ENCODE data around the gene RXRB. TPM values are rescaled to one million over a fixed set of nuclear protein-coding genes. Genes with fewer than 3 reads are reported as not detected.

The RXRB gene
- total and polyA plus RNA-seq, 2 of the 13 experiments (the other 11 are each of a cell fraction or from before 2014, with no cell fraction given) = 26.7 to 55.7 TPM

DNA sequence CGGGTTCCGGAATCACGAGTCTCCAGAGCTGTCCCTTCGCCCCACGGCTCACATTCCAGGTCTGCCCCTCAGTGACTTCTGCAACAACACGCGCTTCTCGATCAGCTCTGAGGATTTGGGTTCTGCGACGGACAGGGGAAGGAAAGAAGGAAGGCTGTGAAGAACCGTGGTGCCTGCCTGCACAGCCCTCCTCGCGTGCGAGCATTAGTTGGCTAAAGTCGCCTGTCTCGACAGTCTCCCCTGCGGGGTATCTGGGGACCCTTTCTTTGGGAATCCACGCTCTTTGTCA, 48.1 kb upstream of the RXRB start (continued):
- TF ChIP-seq, protein P1, sequence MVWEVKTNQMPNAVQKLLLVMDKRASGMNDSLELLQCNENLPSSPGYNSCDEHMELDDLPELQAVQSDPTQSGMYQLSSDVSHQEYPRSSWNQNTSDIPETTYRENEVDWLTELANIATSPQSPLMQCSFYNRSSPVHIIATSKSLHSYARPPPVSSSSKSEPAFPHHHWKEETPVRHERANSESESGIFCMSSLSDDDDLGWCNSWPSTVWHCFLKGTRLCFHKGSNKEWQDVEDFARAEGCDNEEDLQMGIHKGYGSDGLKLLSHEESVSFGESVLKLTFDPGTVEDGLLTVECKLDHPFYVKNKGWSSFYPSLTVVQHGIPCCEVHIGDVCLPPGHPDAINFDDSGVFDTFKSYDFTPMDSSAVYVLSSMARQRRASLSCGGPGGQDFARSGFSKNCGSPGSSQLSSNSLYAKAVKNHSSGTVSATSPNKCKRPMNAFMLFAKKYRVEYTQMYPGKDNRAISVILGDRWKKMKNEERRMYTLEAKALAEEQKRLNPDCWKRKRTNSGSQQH (CRISPR knock-in tag; IDR thresholded peaks at IDR 0.05; ENCODE audit: low read depth) = no peak
- TF ChIP-seq FOXK1 (CRISPR knock-in tag; IDR thresholded peaks at IDR 0.05; ENCODE audit: borderline replicate concordance, low read depth) (no peak), NKX3-1 (CRISPR knock-in tag; IDR thresholded peaks at IDR 0.05) (no peak), TEAD3 (CRISPR knock-in tag; optimal IDR thresholded peaks at IDR 0.05; ENCODE audit: borderline replicate concordance) (no peak), FOXO1 (CRISPR knock-in tag; IDR thresholded peaks at IDR 0.05) (no peak), GFI1 (CRISPR knock-in tag; IDR thresholded peaks at IDR 0.05; ENCODE audit: borderline replicate concordance) (no peak), JARID2 (CRISPR knock-in tag; IDR thresholded peaks at IDR 0.05; ENCODE audit: insufficient replicate concordance) (no peak), MZF1 (CRISPR knock-in tag; IDR thresholded peaks at IDR 0.05; ENCODE audit: borderline replicate concordance) (no peak), ZNF674 (CRISPR knock-in tag; IDR thresholded peaks at IDR 0.05; ENCODE audit: low read depth) (no peak), RBAK (CRISPR knock-in tag; IDR thresholded peaks at IDR 0.05) (no peak), ZNF777 (CRISPR knock-in tag; IDR thresholded peaks at IDR 0.05) (peak; percentile 84), CHD2 (IDR thresholded peaks at IDR 0.05; ENCODE audit: low read depth, low read length) (no peak), NCOA1 (CRISPR knock-in tag; IDR thresholded peaks at IDR 0.05) (no peak; the same call in 1 of the 2 replicates), MYC (CRISPR knock-in tag; IDR thresholded peaks at IDR 0.05; ENCODE audit: borderline replicate concordance) (0 out of 2 replicates have a peak, but pooled peaks have one; percentile 1), HOXA7 (CRISPR knock-in tag; IDR thresholded peaks at IDR 0.05) (no peak), ZNF329 (CRISPR knock-in tag; IDR thresholded peaks at IDR 0.05; ENCODE audit: low read depth) (no peak), HOXA5 (CRISPR knock-in tag; IDR thresholded peaks at IDR 0.05) (0 out of 2 replicates have a peak, but pooled peaks have one; percentile 16), MXD4 (CRISPR knock-in tag; IDR thresholded peaks at IDR 0.05) (no peak), ZFYVE20 (CRISPR knock-in tag; IDR thresholded peaks at IDR 0.05; ENCODE audit: borderline replicate concordance, low read depth) (no peak)
- TF ChIP-seq, protein P2, sequence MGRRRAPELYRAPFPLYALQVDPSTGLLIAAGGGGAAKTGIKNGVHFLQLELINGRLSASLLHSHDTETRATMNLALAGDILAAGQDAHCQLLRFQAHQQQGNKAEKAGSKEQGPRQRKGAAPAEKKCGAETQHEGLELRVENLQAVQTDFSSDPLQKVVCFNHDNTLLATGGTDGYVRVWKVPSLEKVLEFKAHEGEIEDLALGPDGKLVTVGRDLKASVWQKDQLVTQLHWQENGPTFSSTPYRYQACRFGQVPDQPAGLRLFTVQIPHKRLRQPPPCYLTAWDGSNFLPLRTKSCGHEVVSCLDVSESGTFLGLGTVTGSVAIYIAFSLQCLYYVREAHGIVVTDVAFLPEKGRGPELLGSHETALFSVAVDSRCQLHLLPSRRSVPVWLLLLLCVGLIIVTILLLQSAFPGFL (CRISPR knock-in tag; IDR thresholded peaks at IDR 0.05) = no peak
- TF ChIP-seq, protein P3, sequence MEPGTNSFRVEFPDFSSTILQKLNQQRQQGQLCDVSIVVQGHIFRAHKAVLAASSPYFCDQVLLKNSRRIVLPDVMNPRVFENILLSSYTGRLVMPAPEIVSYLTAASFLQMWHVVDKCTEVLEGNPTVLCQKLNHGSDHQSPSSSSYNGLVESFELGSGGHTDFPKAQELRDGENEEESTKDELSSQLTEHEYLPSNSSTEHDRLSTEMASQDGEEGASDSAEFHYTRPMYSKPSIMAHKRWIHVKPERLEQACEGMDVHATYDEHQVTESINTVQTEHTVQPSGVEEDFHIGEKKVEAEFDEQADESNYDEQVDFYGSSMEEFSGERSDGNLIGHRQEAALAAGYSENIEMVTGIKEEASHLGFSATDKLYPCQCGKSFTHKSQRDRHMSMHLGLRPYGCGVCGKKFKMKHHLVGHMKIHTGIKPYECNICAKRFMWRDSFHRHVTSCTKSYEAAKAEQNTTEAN (CRISPR knock-in tag; conservative IDR thresholded peaks at IDR 0.05) = no peak; the same call in 1 of the 2 replicates
- TF ChIP-seq, protein P4, sequence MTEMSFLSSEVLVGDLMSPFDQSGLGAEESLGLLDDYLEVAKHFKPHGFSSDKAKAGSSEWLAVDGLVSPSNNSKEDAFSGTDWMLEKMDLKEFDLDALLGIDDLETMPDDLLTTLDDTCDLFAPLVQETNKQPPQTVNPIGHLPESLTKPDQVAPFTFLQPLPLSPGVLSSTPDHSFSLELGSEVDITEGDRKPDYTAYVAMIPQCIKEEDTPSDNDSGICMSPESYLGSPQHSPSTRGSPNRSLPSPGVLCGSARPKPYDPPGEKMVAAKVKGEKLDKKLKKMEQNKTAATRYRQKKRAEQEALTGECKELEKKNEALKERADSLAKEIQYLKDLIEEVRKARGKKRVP (CRISPR knock-in tag; IDR thresholded peaks at IDR 0.05) = no peak
- TF ChIP-seq, protein P5, sequence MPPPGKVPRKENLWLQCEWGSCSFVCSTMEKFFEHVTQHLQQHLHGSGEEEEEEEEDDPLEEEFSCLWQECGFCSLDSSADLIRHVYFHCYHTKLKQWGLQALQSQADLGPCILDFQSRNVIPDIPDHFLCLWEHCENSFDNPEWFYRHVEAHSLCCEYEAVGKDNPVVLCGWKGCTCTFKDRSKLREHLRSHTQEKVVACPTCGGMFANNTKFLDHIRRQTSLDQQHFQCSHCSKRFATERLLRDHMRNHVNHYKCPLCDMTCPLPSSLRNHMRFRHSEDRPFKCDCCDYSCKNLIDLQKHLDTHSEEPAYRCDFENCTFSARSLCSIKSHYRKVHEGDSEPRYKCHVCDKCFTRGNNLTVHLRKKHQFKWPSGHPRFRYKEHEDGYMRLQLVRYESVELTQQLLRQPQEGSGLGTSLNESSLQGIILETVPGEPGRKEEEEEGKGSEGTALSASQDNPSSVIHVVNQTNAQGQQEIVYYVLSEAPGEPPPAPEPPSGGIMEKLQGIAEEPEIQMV (CRISPR knock-in tag; IDR thresholded peaks at IDR 0.05; ENCODE audit: low read depth) = 0 out of 2 replicates have a peak, but pooled peaks have one; percentile 59
- TF ChIP-seq, protein P6, sequence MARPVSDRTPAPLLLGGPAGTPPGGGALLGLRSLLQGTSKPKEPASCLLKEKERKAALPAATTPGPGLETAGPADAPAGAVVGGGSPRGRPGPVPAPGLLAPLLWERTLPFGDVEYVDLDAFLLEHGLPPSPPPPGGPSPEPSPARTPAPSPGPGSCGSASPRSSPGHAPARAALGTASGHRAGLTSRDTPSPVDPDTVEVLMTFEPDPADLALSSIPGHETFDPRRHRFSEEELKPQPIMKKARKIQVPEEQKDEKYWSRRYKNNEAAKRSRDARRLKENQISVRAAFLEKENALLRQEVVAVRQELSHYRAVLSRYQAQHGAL (CRISPR knock-in tag; IDR thresholded peaks at IDR 0.05; ENCODE audit: not compliant biosample characterization) = no peak
